OCI-LY3 (cell line): ENCODE data around the gene ADAP2.

Experiments used
- H2AFZ ChIP-seq: fragments of 200-600, 300-600 bp; shearing (Covaris generic); 2 replicates; pipeline ENCODE4 v1.6.0; 2014; ENCODE audit warnings: antibody characterized with exemption, low read depth, low read length
- H3K27ac ChIP-seq: fragments of 200-600, 300-600 bp; sonication (generic); 2 replicates; pipeline ENCODE4 v1.5.1; 2014; ENCODE audit warnings: mild to moderate bottlenecking, low read length, moderate library complexity, mixed read lengths
- H3K27me3 ChIP-seq: fragments of 200-600, 300-600 bp; sonication (generic); 2 replicates; pipeline ENCODE4 v1.6.1; 2014; ENCODE audit warnings: low read depth, low read length, mixed read lengths
- H3K36me3 ChIP-seq: fragments of 200-600, 300-600 bp; sonication (generic); replicated peaks from 2 replicates; pipeline ENCODE3; 2014; ENCODE audit warnings: low read depth, low read length, mixed read lengths
- H3K4me1 ChIP-seq: fragments of 300-600, 200-600 bp; sonication (generic); 2 replicates; pipeline ENCODE4 v1.6.1; 2014; ENCODE audit warnings: low read length, mixed read lengths
- H3K4me2 ChIP-seq: fragments of 200-600, 300-600 bp; sonication (generic); 2 replicates; pipeline ENCODE4 v1.6.1; 2014; ENCODE audit warnings: low read length, mixed read lengths
- H3K4me3 ChIP-seq: fragments of 300-600, 200-600 bp; sonication (generic); 2 replicates; pipeline ENCODE4 v1.5.1; 2014; ENCODE audit warnings: antibody characterized with exemption, mild to moderate bottlenecking, low read length, moderate library complexity
- H3K79me2 ChIP-seq: fragments of 300-600, 200-600 bp; shearing (Covaris generic); 2 replicates; pipeline ENCODE4 v1.6.1; 2014; ENCODE audit warnings: mild to moderate bottlenecking, low read length, mixed read lengths
- H3K9ac ChIP-seq: fragments of 300-600, 200-600 bp; shearing (Covaris generic); 2 replicates; pipeline ENCODE4 v1.6.0; 2014; ENCODE audit warnings: mild to moderate bottlenecking, low read length, moderate library complexity
- H3K9me3 ChIP-seq: fragments of 200-600, 300-600 bp; shearing (Covaris generic); 2 replicates; pipeline ENCODE4 v1.6.1; 2014; ENCODE audit warnings: low read length, mixed read lengths; ENCODE audit not compliant: insufficient read depth
- H4K20me1 ChIP-seq: fragments of 200-600, 300-600 bp; sonication (generic); 2 replicates; pipeline ENCODE4 v1.6.1; 2016; ENCODE audit warnings: low read length, mixed read lengths; ENCODE audit not compliant: insufficient read depth
- CTCF ChIP-seq: fragments of 200-600, 300-600 bp; sonication (generic); IDR thresholded peaks from 2 replicates; pipeline ENCODE4 v1.5.1; 2014; ENCODE audit warnings: antibody characterized with exemption, low read length, low read depth
- EZH2phosphoT487 ChIP-seq: fragments of 200-600 bp; shearing (Covaris generic); IDR thresholded peaks from 2 replicates; pipeline ENCODE4 v1.6.1; 2018; ENCODE audit warnings: antibody characterized with exemption, mixed run types, low read depth

Gene ADAP2

GRCh38 chr17:30997270-30997669, 75.5 kb downstream of the ADAP2 start:
- H3K27me3 ChIP-seq = no peaks in the 10 kb centered on the region
- H3K4me3 ChIP-seq = no peak overlapping the region
- no peak overlapping the region for H3K9ac ChIP-seq
- no peak overlapping the region for H3K4me2 ChIP-seq
- H3K9me3 ChIP-seq = no peaks in the 10 kb centered on the region
- no peak overlapping the region for H3K27ac ChIP-seq
- H3K36me3 ChIP-seq = peaks cover 28% of the 10 kb centered on the region
- H2AFZ ChIP-seq = no peak overlapping the region
- no peaks in the 10 kb centered on the region for H4K20me1 ChIP-seq
- no peak for TF ChIP-seq EZH2phosphoT487
- TF ChIP-seq CTCF = no peak
- peaks cover 6% of the 10 kb centered on the region for H3K4me1 ChIP-seq
- H3K79me2 ChIP-seq = no peaks in the 10 kb centered on the region

GRCh38 chr17:30997842-30998241, 76.1 kb downstream of the ADAP2 start:
- Histone ChIP-seq H4K20me1 (no peaks in the 10 kb centered on the region), H3K79me2 (no peaks in the 10 kb centered on the region), H3K36me3 (peaks cover 28% of the 10 kb centered on the region), H3K4me2 (no peak overlapping the region), H3K27me3 (no peaks in the 10 kb centered on the region), H3K4me3 (no peak overlapping the region), H3K4me1 (peaks cover 6% of the 10 kb centered on the region), H3K9ac (no peak overlapping the region), H3K27ac (no peak overlapping the region), H2AFZ (no peak overlapping the region), H3K9me3 (no peaks in the 10 kb centered on the region)
- TF ChIP-seq CTCF = no peak
- no peak for TF ChIP-seq EZH2phosphoT487

- Histone ChIP-seq H3K27me3 (no peaks in the 10 kb centered on the region), H3K4me1 (no peaks in the 10 kb centered on the region), H2AFZ (no peak overlapping the region), H3K4me3 (no peak overlapping the region), H3K9me3 (no peaks in the 10 kb centered on the region), H3K9ac (no peak overlapping the region), H3K79me2 (no peaks in the 10 kb centered on the region), H4K20me1 (no peaks in the 10 kb centered on the region), H3K27ac (no peak overlapping the region), H3K36me3 (peaks cover 20% of the 10 kb centered on the region), H3K4me2 (no peak overlapping the region)
- no peak for TF ChIP-seq EZH2phosphoT487
- TF ChIP-seq CTCF = no peak
These were observed 80.3 kb downstream of the ADAP2 start for GRCh38 chr17:31002047-31002446.

- H4K20me1 ChIP-seq = no peaks in the 10 kb centered on the region
- 0 out of 2 replicates have a peak, but pooled peaks cover 3% of the 10 kb centered on the region for H3K4me1 ChIP-seq
- no peak overlapping the region for H2AFZ ChIP-seq
- no peaks in the 10 kb centered on the region for H3K9me3 ChIP-seq
- H3K4me2 ChIP-seq = no peak overlapping the region
- TF ChIP-seq CTCF = no peak
- TF ChIP-seq EZH2phosphoT487 = no peak
- H3K27ac ChIP-seq = no peak overlapping the region
- H3K27me3 ChIP-seq = no peaks in the 10 kb centered on the region
- no peak overlapping the region for H3K9ac ChIP-seq
- peaks cover 12% of the 10 kb centered on the region for H3K36me3 ChIP-seq
- H3K4me3 ChIP-seq = no peak overlapping the region
- no peaks in the 10 kb centered on the region for H3K79me2 ChIP-seq
These were observed 81.6 kb downstream of the ADAP2 start for GRCh38 chr17:31003225-31003866.
